GM12878 (cell line): ENCODE results near the gene TTL.

Source experiments
- KDM1A ChIP-seq: fragments of 200-600 bp; sonication (generic); IDR thresholded peaks from 2 replicates; pipeline ENCODE4 v1.6.1; 2016; ENCODE audit warnings: borderline replicate concordance
- NRF1 ChIP-seq: conservative IDR thresholded peaks from 2 replicates; pipeline ENCODE4 v1.6.1; 2011; ENCODE audit warnings: mild to moderate bottlenecking, low read depth, low read length, improper control_type of control experiment
- RAD21 ChIP-seq: IDR thresholded peaks from 2 replicates; pipeline ENCODE4 v1.6.1; 2011; ENCODE audit warnings: mild to moderate bottlenecking, low read depth, low read length, moderate library complexity; ENCODE audit not compliant: insufficient read depth

DNA sequence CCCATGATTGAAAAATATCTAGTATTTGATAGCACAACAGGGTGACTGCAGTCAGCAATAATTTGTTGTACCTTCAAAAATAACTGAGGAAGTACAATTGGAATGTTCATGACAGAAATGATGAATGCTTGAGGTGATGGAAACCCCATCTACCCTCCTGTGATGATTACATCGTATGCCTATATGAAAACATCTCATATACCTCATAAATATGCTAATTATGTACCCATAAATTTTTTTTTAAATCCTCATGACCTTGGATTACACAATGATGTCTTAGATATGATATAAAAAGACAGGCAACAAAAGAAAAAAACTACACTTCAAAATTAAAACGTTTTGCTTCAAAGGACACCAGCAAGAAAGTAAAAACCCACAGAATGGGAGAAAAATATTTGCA lies 59.0 kb downstream of the TTL start:
- TF ChIP-seq NRF1, result no peak
- no peak for TF ChIP-seq RAD21
- TF ChIP-seq KDM1A, result no peak
